Stimulated activated CD8-positive, alpha-beta memory T cell treated with anti-CD3 and anti-CD28 coated beads, Interleukin-2, amount 100 ng/mL, for 48 hours (primary cell): ENCODE measurements around the gene TXK.

Experiments
- DNase-seq, 2 donors: peaks; one replicate each; pipeline ENCODE4 v3.0.0-alpha.2; 2020; ENCODE audit warnings: low read depth in 2 of 2

TXK gene

DNA sequence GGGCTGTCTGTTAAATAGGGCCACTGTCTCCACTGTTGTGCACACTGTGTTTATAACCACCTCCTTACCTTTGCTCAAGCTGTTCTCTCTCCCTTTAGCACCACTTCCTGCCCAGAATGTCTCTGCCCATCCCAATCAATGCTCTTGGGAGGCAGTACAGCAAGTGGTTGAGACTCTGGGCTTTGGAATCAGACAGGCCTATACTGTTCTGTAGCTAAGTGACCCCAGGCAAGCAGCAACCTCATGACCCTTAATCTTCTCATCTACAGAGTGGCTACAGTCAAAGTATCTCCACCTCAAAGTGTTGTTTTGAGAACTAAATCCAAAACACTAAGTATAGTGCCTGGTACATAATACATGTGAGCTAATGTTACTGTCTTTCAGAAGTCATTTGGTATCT lies 3.8 kb upstream of the TXK start:
- no peak for DNase-seq

DNA sequence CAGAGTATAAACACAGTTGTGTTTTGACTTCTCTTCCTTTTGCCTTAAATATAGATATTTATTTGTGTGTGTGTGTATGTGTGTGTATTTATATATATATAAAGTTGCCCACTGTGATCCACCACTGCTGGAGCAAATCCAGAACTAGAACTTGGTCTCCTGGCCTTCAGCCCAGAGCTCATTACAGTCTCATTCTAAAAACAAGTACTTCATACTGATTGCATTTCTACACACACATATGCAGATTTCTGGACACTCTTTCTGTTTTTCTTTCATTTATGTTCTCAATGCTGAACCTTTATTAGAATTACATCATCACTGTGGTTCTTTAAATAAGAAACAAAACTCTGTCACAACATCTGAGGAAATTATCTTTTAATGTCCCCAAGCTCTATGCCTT lies 381 bp downstream of the TXK start:
- DNase-seq: no peak

DNA sequence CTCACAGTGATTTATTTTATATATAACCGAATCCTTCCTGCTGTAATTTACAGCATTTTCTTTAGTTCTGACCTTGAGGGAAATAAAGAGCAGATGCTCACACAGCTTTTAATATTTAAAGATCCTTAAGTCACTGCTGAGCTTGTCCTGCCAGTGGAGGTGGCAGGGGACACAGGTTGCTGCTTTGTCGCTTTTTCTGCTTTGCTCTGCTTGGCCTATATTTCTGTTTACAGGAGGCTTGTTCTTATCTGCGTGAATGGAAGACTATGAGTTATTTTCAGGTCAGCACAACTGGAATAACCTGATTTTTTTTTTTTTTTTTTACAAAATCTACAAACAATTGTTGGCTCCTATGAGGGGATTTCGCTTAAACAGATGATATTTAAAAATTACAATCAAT lies 2.3 kb downstream of the TXK start:
- DNase-seq: no peak

DNA sequence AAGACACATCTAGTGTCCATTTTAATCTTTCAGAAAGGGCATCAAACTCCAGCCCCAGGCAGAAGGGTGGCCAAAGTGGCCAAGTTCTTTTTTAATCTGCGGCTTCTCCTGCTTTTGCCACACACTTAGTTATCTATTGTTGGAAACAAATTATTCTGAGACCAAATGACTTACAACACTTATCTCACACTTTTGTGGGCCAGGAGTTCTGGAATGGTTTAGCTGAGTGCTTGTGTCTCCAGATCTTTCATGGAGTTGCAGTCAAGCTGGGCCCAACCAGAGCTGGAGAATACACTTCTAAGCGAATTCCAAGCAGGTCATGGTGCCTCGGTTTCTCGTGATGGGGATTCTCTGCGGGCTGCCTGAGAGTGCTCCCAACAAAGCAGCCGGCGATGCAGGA lies 4.0 kb downstream of the TXK start:
- DNase-seq: no peak

DNA sequence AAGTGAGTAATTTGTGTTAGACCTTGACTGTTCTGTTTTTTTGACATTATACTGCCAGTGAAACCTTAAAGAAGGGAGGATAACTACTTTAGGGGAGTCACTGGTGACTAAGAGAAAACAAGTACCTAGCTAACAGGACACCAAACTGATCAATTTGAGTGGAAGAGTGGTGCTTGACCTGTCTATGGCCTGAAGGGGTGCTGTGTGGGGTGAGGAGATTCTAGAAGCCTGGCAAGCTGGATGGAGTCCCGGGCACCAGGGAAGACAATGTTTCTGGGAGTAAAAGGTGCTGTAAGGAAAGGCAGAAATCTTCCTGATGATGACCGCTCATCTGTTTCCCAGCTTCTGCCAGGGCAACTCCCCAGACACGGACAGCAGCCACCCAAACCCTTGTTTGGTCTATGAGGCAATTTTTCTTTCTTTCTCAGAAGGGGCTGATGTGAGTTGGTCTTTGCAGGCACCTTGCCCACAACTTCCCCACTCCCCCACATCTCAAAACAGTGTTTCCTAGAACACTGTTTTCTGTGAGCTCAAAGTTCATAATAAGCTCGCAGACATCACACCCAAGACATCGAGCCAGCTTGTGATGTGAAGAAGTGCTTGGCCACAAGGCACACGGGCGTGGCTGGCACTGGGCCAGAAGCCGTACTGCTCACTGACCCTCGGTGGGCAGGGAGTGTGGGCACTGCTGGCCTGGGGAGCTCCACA lies 4.6 kb downstream of the TXK start:
- peak; percentile 28 to 34 for DNase-seq

DNA sequence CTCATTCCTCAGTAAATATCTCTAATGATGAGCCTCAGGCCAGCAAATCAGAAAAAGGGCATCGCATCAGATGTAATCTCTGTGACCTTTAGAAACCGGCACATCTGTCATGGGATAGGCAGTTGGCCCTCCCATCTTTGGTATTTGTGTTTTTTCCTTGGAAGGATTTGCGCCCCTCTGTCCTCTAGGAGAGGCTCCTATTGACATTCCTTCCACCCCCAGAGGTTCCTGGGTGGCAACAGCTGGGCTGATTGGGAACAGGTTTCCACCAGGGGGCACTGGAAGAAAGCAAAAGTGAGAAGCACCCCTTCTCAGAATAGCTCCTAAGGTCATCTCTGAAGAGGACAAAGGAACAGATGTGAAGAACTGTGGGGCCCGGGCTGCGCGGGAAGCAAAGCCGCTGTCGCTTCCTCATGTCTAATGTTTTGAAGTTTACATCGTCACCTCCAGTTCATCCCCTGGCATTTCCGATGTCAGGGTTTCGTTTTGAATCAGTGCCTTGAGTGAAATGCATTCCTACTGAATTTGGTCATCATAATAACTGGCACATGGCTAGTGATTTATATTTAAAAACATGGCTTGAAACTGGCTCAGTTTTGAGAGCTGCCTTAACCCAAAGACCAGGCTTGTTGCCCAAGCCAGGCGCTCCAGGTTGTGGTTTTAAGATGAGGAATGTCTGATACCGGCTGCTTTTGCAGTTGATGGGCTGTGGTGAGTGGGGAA lies 6.2 kb downstream of the TXK start:
- peak; percentile 64 to 66 for DNase-seq

DNA sequence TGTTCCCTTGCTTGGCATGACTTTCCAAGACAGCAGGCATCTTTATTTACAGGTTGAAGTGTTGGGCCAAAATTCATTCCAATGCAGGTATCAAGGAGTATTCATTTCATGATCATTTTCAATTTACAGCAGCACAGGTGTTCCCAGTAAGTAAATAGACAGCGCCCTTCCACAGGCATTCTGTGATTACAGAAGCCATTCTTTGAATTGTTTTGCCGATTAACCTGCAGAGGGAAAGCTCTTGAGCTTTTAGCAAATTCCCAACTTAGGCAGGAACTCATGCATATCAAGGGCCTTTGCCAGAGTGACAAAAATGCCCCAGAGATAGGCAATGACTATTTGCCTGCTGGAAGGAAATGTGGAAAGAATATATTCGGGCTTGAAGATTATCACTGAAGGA lies 6.8 kb downstream of the TXK start:
- no peak for DNase-seq

- DNase-seq: no peak
Measured at GRCh38 chr4:48126621-48127020, 7.4 kb downstream of the TXK start.

DNA sequence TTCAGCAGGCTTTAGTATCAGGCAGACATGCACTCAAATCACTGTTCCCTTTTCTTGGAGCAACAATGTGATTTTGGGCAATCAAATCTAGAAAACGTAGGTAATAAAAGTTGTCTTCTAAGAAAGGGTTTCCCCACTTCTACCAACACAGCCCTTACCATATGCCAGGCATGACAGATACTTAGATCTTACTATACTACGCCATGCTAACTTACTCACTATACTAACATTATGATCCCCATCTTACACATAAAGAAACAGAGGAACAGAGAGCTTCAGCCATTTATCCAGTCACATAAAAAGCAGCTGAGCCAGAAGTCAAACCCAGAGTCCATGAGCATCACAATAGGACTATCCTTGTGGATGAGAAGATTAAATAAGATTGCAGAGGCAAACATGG lies 9.2 kb downstream of the TXK start:
- no peak for DNase-seq

DNA sequence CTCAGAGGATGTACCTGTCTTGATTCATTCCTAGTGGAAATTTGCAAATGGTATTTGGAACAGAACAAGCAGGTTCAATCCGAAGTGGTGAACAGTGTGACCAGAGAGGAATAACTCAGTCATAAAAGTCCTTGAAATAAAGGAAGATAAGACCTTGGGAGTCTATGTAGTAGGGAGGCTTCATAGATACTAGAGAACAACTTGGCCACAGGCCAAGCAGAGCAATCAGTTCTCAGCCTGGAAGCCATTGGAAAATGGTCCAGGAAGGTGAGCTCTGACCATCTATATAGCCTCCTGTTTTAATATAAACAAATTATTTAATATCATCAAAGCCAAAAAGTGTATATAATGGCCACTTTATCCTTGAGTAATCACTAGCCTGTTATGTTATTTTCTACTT lies 11.3 kb downstream of the TXK start:
- DNase-seq: no peak

DNA sequence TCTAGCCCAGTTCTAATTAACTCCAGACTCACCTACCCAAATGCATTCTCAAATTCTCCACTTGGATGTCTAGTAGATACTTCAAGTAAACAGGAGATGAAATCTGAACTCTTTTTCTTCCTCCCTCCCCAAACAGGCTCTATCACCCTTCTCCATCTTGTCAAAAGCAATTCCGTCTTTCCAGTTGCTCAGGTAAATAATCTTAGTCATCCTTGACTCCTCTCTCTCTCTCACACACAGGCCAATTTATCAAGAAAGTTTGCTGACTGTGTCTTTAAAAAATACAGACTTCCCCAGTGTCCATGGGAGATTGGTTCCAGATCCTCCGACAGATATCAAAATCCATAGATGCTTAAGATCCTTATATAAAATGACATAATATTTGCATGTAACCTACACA lies 12.9 kb downstream of the TXK start:
- no peak for DNase-seq

DNA sequence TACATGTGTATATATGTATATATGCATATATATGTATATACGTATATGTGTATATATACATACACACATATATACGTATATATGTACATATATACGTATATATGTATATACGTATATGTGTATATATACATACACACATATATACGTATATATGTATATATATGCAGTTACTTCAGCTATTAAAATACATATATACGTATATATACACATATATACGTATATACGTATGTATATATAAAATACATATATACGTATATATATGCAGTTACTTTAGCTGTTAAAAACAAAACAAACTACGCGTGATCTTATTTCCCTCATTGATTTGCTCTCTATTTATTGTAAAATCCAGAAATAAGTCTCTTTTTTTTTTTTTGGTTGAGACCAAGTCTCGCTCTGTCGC lies 13.9 kb downstream of the TXK start:
- no peak for DNase-seq

GRCh38 chr4:48119646-48120045 lies 14.4 kb downstream of the TXK start:
- DNase-seq: no peak

- DNase-seq: no peak
Measured at GRCh38 chr4:48118081-48118480, 16.0 kb downstream of the TXK start.

DNA sequence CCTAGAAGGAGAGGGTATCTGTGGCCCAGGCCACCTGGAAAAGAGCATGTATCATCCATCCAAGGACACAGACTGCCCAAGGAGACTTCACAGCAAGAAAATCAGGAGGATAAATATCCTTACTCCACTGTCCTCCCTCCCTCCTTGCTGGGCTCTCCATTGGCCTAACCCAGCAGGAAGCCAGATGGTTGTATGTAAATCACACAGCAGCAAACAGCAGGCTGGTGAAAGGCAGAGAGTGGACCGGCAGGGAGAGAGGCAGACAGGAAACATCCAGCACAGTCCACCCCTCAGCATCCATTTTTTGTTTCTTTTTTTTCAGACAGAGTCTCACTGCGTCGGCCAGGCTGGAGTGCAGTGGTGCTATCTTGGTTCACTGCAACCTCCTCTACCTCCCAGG lies 17.5 kb downstream of the TXK start:
- DNase-seq: no peak

- no peak for DNase-seq
Measured at GRCh38 chr4:48114412-48114811, 19.6 kb downstream of the TXK start.

DNA sequence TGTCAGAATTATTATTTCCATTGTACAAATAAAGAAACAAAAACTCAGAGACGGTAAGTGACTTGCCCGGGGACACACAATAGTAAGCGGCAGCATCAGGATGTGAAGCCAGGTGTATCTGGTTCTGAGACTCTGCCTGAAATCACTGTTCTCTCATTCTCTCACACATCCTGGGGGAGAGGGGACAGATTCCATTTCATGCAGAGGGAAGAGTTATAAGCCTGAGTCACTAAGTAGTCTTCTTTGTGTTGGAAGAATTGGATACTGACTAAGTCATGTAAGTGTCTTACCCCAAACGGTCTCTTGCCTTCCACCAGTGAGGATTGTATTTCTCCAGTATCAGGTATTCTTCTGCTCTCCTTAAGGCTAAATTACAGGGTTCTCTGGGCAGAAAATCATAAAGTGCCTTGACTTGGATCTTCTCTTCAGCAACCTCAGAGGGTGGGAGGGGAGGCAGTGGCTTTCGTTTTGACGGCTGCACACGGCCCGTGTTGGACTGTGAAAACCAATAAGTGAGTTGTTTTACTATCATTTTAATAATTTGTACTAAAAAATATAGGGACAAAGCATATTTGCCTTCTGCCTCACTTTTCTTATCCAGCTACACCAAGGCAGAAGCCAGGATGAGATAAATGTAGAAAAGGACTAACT lies 21.9 kb downstream of the TXK start:
- DNase-seq: no peak

DNA sequence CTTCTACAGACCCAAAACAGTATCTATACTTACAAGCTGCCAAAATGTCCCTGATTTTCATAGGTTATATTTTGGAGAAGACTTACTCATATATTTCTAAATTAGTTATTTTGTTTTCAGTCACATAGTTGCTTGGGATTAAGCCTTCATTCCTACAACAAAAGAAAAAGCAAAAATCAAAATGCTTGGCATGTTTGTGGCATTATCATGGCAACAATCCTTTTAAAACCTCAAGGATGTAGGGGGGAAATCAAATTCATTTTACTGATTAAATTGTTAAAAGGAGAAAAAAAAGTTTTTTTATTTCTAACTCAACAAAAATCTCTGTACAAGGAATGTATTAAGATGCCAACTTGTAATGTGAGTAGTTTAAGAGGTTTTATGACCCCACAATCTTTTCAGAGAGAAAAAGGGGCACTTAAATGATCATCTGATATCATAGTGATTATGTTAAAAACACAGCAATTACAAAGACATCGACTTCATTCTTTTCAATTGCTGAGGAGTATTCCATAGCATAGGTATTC lies 23.5 kb downstream of the TXK start:
- DNase-seq: no peak

DNA sequence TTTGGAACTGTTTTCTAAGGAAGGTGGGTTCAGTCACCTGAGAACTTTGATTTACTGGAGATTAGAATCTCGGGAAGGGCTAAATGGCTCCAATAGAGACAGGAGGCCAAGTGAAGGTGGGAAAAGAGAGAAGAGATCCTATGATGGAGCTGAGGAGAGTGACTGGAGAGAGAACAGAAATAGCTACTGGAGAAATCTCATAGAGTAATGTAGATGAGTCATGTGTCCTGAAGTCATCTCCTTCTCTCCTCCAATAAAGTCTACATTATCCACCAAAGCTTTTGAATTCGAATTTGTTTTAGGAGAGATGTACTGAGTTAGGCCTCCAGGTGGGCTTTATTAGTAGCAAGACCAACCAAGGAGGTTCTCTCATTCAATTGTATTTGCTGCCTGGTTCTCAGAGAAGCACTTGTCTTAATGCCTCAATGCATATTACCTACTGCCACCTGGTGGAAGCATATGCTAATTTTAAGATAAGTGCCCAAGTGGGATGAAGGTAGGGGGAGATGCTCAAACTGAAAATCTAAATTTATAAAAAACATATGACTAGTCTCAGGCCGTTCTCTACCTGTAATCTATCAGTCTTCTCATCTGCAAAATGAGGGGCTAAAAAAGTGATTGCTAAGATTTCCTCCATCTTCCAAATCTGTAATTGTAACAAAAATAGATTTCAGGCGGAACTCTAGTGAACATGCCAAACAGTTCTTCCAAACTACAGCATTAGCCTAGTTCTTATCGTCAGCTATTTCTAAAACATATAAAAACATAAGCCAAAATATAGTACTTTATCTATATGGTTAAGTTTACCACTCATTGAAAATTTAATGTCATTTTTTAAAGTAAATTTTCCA lies 24.4 kb downstream of the TXK start:
- DNase-seq: no peak

DNA sequence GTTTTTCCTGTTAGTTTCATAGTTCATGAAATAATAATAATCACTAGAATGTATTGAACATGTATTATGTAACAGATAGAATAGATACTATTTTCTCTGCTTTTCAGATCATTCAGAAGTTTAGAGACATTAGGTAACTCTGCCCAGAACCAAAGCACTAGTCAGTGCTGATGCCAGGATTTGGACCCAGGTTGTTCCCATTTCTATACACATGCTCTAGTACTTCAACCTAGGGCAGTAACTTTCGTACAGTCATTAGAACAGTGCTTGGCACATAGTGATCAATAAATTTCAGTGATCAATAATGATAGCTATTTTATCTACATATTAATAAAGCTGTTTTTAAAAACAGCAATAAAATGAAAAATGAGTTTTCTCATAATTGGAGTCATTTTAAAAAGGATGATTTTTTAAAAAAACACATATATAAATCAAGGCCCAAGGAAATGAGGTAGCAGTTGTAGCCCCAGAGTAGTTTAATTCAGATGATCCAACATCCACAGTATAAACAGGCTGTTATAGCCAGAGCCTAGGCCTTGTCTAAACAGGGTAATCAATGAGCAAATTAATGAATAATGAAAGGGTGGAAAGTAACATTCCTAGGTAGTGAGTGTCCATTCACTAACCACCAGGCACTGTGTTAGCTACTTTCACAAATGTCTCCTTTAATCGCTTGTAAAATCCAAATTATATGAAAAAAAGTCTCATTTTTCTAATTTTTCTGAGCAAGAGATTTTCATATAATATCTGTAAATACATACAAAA lies 25.6 kb downstream of the TXK start:
- no peak for DNase-seq

- no peak for DNase-seq
Measured at GRCh38 chr4:48105230-48105629, 28.8 kb downstream of the TXK start.
